ENCODE results near the gene CDH4. TPM values are rescaled to one million over a fixed set of nuclear protein-coding genes. Genes with fewer than 3 reads are reported as not detected.

The CDH4 gene
- total and polyA plus RNA-seq, 9 donors, result 0.12 to 4.4 (median 0.36) TPM

- Histone ChIP-seq H3K4me3 (no peak overlapping the region), H3K4me1 (ENCODE audit: insufficient read depth) (peaks cover under 1% of the 10 kb centered on the region), H3K27ac (no peak overlapping the region), H3K36me3 (no peaks in the 10 kb centered on the region), H3K9me3 (no peaks in the 10 kb centered on the region), H3K27me3 (no peaks in the 10 kb centered on the region)
- WGBS, 3 donors, result 78 to 87% (median 79%) methylated on average over 9 of the region's 9 CpGs
- no peak for TF ChIP-seq POLR2A (IDR thresholded peaks at IDR 0.05)
- TF ChIP-seq CTCF (IDR thresholded peaks at IDR 0.05), result no peak
- TF ChIP-seq EP300 (IDR thresholded peaks at IDR 0.05), result no peak
- no peak for DNase-seq
- intact Hi-C loops (cut with DNase I), result no loop called here
These were observed 202.0 kb downstream of the CDH4 start for GRCh38 chr20:61454053-61454452.

DNA sequence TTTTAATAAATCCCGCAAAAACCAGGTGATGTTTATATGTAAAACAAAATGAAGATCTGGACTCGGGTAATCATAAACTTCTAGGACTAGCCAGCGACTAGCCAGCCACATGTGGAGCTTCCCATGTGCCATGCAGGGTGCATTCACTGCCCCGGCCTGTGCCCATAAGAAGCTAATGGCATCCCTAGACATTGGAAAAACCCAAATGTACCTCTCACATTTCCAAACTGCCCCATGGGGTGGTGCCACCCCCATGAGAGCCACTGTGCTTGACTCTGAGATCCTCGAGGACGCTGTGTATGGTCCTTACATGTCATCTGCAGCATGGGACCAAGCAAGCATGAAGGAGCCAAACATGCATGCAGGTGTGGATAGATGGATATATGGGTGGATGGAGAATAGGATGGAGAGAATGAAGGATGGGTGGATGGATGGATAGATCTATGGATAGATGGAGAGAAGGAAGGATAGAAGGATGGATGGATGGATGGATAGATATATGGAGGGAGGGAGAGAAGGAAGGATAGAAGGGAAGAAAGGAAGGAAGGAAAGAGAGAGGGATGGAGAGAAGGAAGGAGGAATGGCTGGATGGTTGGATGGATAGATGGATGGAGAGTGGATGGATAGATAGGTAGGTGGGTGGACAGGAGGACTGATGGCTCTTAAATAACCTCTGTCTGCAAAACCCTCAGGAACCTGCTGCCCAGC is 203.6 kb downstream of the CDH4 start:
- Histone ChIP-seq H3K27me3 (no peaks in the 10 kb centered on the region), H3K27ac (no peak overlapping the region), H3K36me3 (no peaks in the 10 kb centered on the region), H3K9me3 (no peaks in the 10 kb centered on the region), H3K4me1 (ENCODE audit: insufficient read depth) (no peaks in the 10 kb centered on the region), H3K4me3 (no peak overlapping the region)
- DNase-seq, result no peak
- no peak for TF ChIP-seq EP300 (IDR thresholded peaks at IDR 0.05)
- TF ChIP-seq CTCF (IDR thresholded peaks at IDR 0.05), result no peak
- TF ChIP-seq POLR2A (IDR thresholded peaks at IDR 0.05), result no peak
- WGBS, 3 donors, result 80 to 91% (median 83%) methylated on average over 6 of the region's 6 CpGs
- intact Hi-C loops (cut with DNase I), result no loop called here

DNA sequence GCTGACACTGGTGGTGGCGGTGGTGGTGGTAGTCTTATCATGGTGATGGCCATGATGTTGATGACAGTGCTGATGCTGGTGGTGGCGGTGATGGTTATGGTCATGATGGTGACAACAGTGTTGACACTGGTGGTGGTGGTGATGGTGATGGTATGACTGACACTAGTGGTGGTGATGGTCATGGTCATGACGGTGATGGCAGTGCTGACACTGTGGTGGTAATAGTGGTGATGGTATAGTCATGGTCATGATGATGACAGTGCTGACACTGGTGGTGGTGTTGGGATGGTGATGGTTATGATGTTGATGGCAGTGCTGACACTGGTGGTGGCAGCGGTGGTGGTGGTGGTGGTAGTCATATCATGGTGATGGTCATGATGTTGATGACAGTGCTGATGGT is 205.7 kb downstream of the CDH4 start:
- DNase-seq, result no peak
- no peaks in the 10 kb centered on the region for H3K36me3 ChIP-seq
- intact Hi-C loops (cut with DNase I), result no loop called here
- no peaks in the 10 kb centered on the region for H3K9me3 ChIP-seq
- no peaks in the 10 kb centered on the region for H3K27me3 ChIP-seq
- whole genome bisulfite sequencing, 3 donors, result 94 to 95% (median 95%) methylated on average over 4 of the region's 4 CpGs
- TF ChIP-seq CTCF (IDR thresholded peaks at IDR 0.05) (no peak), EP300 (IDR thresholded peaks at IDR 0.05) (no peak), POLR2A (IDR thresholded peaks at IDR 0.05) (no peak)
- no peaks in the 10 kb centered on the region for H3K4me1 ChIP-seq (ENCODE audit: insufficient read depth)
- H3K27ac ChIP-seq, result no peak overlapping the region
- H3K4me3 ChIP-seq, result no peak overlapping the region

- Histone ChIP-seq H3K9me3 (no peaks in the 10 kb centered on the region), H3K27me3 (no peaks in the 10 kb centered on the region), H3K4me1 (ENCODE audit: insufficient read depth) (no peaks in the 10 kb centered on the region), H3K36me3 (no peaks in the 10 kb centered on the region), H3K4me3 (no peak overlapping the region), H3K27ac (no peak overlapping the region)
- intact Hi-C loops (cut with DNase I), result no loop called here
- TF ChIP-seq POLR2A (IDR thresholded peaks at IDR 0.05) (no peak), EP300 (IDR thresholded peaks at IDR 0.05) (no peak), CTCF (IDR thresholded peaks at IDR 0.05) (no peak)
- WGBS, 3 donors, result 86 to 92% (median 90%) methylated on average over 4 of the region's 4 CpGs
- DNase-seq, result no peak
These were observed 206.2 kb downstream of the CDH4 start for GRCh38 chr20:61458146-61458746.

Measured in ovary (tissue), 9 donors.